GM12878 (cell line): ENCODE measurements around the gene SPAG9.

ENCODE experiments used
- CTCF ChIP-seq, 3 experiments: IDR thresholded peaks in 2 of 3; conservative IDR thresholded peaks in 1 of 3; 2 replicates each; pipeline ENCODE4 v1.5.1; 2011; ENCODE audit warnings: low read depth in 3 of 3, low read length in 3 of 3, mild to moderate bottlenecking in 3 of 3, control low read depth in 2 of 3, moderate library complexity in 2 of 3, inconsistent platforms in 1 of 3, mixed read lengths in 1 of 3; ENCODE audit not compliant: control insufficient read depth in 2 of 3, insufficient read depth in 1 of 3; ENCODE audit errors: extremely low read depth in 1 of 3
- EZH2 ChIP-seq: IDR thresholded peaks from 2 replicates; pipeline ENCODE4 v1.6.1; 2012; ENCODE audit warnings: low read depth, mild to moderate bottlenecking, control low read depth, inconsistent platforms, low read length, borderline replicate concordance; ENCODE audit not compliant: control insufficient read depth
- MAX ChIP-seq: IDR thresholded peaks from 2 replicates; pipeline ENCODE4 v1.6.1; 2012; ENCODE audit warnings: low read depth, low read length, improper control_type of control experiment
- MXI1 ChIP-seq: fragments of 150-350 bp; IDR thresholded peaks from 2 replicates; pipeline ENCODE4 v1.6.1; 2011; ENCODE audit warnings: low read depth, mild to moderate bottlenecking, inconsistent platforms, low read length, improper control_type of control experiment
- POLR2AphosphoS5 ChIP-seq: IDR thresholded peaks from 2 replicates; pipeline ENCODE4 v1.6.1; 2011; ENCODE audit warnings: mild to moderate bottlenecking, low read length, inconsistent platforms
- SPI1 ChIP-seq: IDR thresholded peaks from 2 replicates; pipeline ENCODE4 v1.6.1; 2011; ENCODE audit warnings: low read depth, mild to moderate bottlenecking, low read length, moderate library complexity, borderline replicate concordance; ENCODE audit not compliant: insufficient read depth

GRCh38 chr17:51085150-51085805 lies 35.4 kb downstream of the SPAG9 start:
- TF ChIP-seq MAX (no peak), POLR2AphosphoS5 (no peak), MXI1 (no peak), EZH2 (no peak), CTCF (IDR thresholded peaks at IDR 0.05 in 2 of 3, conservative IDR thresholded peaks at IDR 0.05 in 1 of 3; ENCODE audit: control insufficient read depth in 2 of 3, extremely low read depth in 1 of 3, insufficient read depth in 1 of 3, low read depth in 3 of 3, low read length in 3 of 3) (no peak), SPI1 (no peak)
